NCI-H2081 treated with DMSO at 0.1 percent for 48 hours (cell line): ENCODE data around the gene SERPINI2.
"Not testable (repeated sequence)": the region's sequence is repeated elsewhere in the genome, so short reads cannot be mapped to it uniquely, and the experiment has no call there.

Experiments
- DNase-seq: peaks from one replicate; lab custom pipeline; 2025; lab: John Stamatoyannopoulos, UW

Gene SERPINI2

GRCh38 chr3:167450675-167451074 is 23.2 kb downstream of the SERPINI2 start:
- DNase-seq, result no peak

GRCh38 chr3:167450195-167450594 is 23.6 kb downstream of the SERPINI2 start:
- no peak for DNase-seq

GRCh38 chr3:167445491-167445890 is 28.4 kb downstream of the SERPINI2 start:
- DNase-seq, result no peak

- no peak for DNase-seq
Observed at GRCh38 chr3:167441256-167441655, 32.6 kb downstream of the SERPINI2 start.

- DNase-seq, result no peak
Observed at GRCh38 chr3:167437428-167438139, 36.3 kb downstream of the SERPINI2 start.

- DNase-seq, result not testable (repeated sequence)
Observed at GRCh38 chr3:167426962-167427361, 46.9 kb downstream of the SERPINI2 start.

DNA sequence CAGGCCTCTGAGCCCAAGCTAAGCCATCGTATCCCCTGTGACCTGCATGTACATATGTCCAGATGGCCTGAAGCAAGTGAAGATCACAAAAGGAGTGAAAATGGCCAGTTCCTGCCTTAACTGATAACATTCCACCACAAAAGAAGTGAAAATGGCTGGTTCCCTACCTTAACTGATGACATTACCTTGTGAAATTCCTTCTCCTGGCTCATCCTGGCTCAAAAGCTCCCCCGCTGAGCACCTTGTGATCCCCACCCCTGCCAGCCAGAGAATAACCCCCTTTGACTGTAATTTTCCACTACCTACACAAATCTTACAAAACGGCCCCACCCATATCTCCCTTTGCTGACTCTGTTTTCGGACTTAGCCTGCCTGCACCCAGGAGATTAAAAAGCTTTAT is 51.4 kb downstream of the SERPINI2 start:
- not testable (repeated sequence) for DNase-seq

GRCh38 chr3:167409611-167410010 is 64.2 kb downstream of the SERPINI2 start:
- no peak for DNase-seq

GRCh38 chr3:167406876-167407492 is 66.9 kb downstream of the SERPINI2 start:
- peak; percentile 72 for DNase-seq

DNA sequence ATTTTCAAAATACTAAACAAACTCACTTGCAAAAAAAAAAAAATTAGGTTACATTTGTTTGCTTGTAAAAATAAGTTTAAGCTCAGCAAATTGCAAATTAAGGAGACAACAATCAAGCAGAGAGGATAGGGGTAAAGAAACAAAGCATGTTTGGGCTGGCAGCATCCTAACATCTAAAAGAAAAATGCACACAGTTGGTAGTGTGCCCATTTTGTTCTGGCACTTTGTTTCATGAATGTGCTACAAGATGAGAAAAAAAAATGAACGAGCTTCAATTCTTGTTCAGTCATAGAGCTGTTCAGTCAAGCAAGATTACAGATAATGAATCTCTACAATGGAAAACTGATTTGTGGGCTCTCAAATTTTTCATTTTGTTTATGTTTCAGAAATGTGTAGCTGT is 76.0 kb downstream of the SERPINI2 start:
- DNase-seq, result no peak

- DNase-seq, result no peak
Observed at GRCh38 chr3:167396075-167396474, 77.8 kb downstream of the SERPINI2 start.

DNA sequence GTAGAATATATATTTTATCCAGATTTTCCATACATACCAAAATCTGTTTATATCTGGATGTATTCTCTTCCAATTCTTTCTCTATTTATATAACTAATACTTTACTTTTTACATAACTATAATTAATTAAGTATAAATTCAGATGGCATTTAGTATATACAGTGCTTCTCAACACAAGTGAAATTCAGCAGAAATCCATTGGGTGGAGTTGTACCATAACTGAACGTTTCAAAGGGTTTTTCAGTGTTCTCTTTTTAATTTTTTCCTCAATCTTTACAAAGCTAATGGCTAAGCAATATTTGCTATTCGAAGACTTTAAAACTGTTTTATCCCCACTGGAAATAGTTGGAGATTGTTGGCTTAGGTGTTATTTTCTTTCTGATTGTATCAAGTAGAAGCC is 79.8 kb downstream of the SERPINI2 start:
- no peak for DNase-seq
